B cell (primary cell): ENCODE measurements around the gene TMEM120B. TPM values are rescaled to one million over a fixed set of nuclear protein-coding genes. Genes with fewer than 3 reads are reported as not detected.

Experiments
- ATAC-seq: fragments of 200-7000 bp; cut with Tn5 transposase; one replicate; pipeline ENCODE4 v1.10.0; 2021; ENCODE audit warnings: low read depth, mild to moderate bottlenecking, moderate number of reproducible peaks, moderate library complexity
- CTCF ChIA-PET: fragments of 350-600 bp; sonication (Branson Sonifier 250); formaldehyde crosslinking; loops from one replicate; lab custom pipeline; 2021; ENCODE audit warnings: antibody characterized with exemption, inconsistent platforms; lab: Charles Lee
- POLR2A ChIA-PET: fragments of 350-600 bp; sonication (Branson Sonifier 250); formaldehyde crosslinking; loops from one replicate; lab custom pipeline; 2021; ENCODE audit warnings: antibody characterized with exemption; lab: Charles Lee
- DNase-seq: peaks from one replicate; pipeline ENCODE4 v3.0.0; 2013
- H2AFZ ChIP-seq: 2 replicates; pipeline ENCODE4 v1.6.1; 2012; ENCODE audit warnings: mild to moderate bottlenecking, low read depth, low read length; ENCODE audit not compliant: insufficient read depth, poor library complexity, severe bottlenecking
- H3K27ac ChIP-seq, 2 donors: 1 replicate in 1 of 2; 2 replicates in 1 of 2; pipeline ENCODE4 v1.5.1; 2012 to 2013; ENCODE audit warnings: low read length in 2 of 2, mild to moderate bottlenecking in 2 of 2, moderate library complexity in 1 of 2
- H3K27me3 ChIP-seq, 4 experiments: fragments of 200-600 bp in 1 of 4; sonication (generic) in 1 of 4; replicated peaks in 1 of 4; 1 replicate in 2 of 4; 2 replicates in 2 of 4; pipeline versions ENCODE4 v1.6.1 to v1.7.0; 2013 to 2016; ENCODE audit warnings: low read length in 3 of 4, mild to moderate bottlenecking in 2 of 4, mixed read lengths in 1 of 4, moderate library complexity in 1 of 4; ENCODE audit not compliant: insufficient read depth in 4 of 4, control insufficient read depth in 3 of 4; ENCODE audit errors: control extremely low read depth in 1 of 4
- H3K36me3 ChIP-seq, 2 experiments: replicated peaks in 1 of 2; 1 replicate in 1 of 2; 2 replicates in 1 of 2; pipeline versions ENCODE4 v1.6.1 to v1.7.1; 2013; ENCODE audit warnings: low read length in 1 of 2; ENCODE audit not compliant: insufficient read depth in 2 of 2, control insufficient read depth in 1 of 2; ENCODE audit errors: control extremely low read depth in 1 of 2, extremely low read depth in 1 of 2
- H3K4me1 ChIP-seq, 2 donors: fragments of 200-600 bp in 1 of 2; sonication (generic) in 1 of 2; 1 replicate in 1 of 2; 2 replicates in 1 of 2; pipeline versions ENCODE4 v1.5.1 to v1.6.1; 2013 to 2017; ENCODE audit warnings: low read length in 2 of 2; ENCODE audit not compliant: control insufficient read depth in 2 of 2, insufficient read depth in 2 of 2
- H3K4me2 ChIP-seq: replicated peaks from 2 replicates; pipeline ENCODE3; 2012; ENCODE audit warnings: mild to moderate bottlenecking, low read depth, low read length; ENCODE audit not compliant: poor library complexity, severe bottlenecking
- H3K4me3 ChIP-seq, 5 experiments: fragments of 200-600 bp in 1 of 5; sonication (generic) in 1 of 5; 1 replicate in 3 of 5; 2 replicates in 2 of 5; pipeline versions ENCODE4 v1.5.1 to v1.7.0; 2011 to 2016; ENCODE audit warnings: low read length in 4 of 5, mild to moderate bottlenecking in 4 of 5, low read depth in 2 of 5, control low read depth in 1 of 5, moderate library complexity in 1 of 5; ENCODE audit not compliant: insufficient read depth in 1 of 5; ENCODE audit errors: control extremely low read depth in 1 of 5, extremely low read depth in 1 of 5
- H3K79me2 ChIP-seq: fragments of 200-600 bp; sonication (generic); one replicate; pipeline ENCODE4 v1.6.0; 2016; ENCODE audit warnings: low read length; ENCODE audit not compliant: control insufficient read depth, insufficient read depth
- H3K9ac ChIP-seq: fragments of 200-600 bp; sonication (generic); 2 replicates; pipeline ENCODE4 v1.6.1; 2017; ENCODE audit warnings: mild to moderate bottlenecking, low read length, moderate library complexity
- H3K9me3 ChIP-seq, 3 donors: one replicate each; pipeline versions ENCODE4 v1.6.1 to v1.7.1; 2013; ENCODE audit warnings: low read length in 2 of 3; ENCODE audit not compliant: control insufficient read depth in 2 of 3, insufficient read depth in 1 of 3; ENCODE audit errors: control extremely low read depth in 1 of 3
- H4K20me1 ChIP-seq: 2 replicates; pipeline ENCODE4 v1.6.0; 2012; ENCODE audit warnings: mild to moderate bottlenecking, low read length; ENCODE audit not compliant: insufficient read depth, control insufficient read depth, poor library complexity, severe bottlenecking
- H3K27ac Mint-ChIP-seq: one replicate; pipeline ENCODE4 v1.8.0; 2021; ENCODE audit warnings: mixed read lengths
- H3K27me3 Mint-ChIP-seq: one replicate; pipeline ENCODE4 v1.8.0; 2021; ENCODE audit warnings: mixed read lengths
- H3K4me1 Mint-ChIP-seq: one replicate; pipeline ENCODE4 v1.8.0; 2021; ENCODE audit warnings: mixed read lengths
- H3K4me3 Mint-ChIP-seq: one replicate; pipeline ENCODE4 v1.8.0; 2021; ENCODE audit warnings: mixed read lengths
- H3K9me3 Mint-ChIP-seq: one replicate; pipeline ENCODE4 v1.8.0; 2022; ENCODE audit warnings: mixed read lengths; ENCODE audit not compliant: insufficient read depth
- CTCF ChIP-seq: fragments of 200-600 bp; IDR thresholded peaks from one replicate; pipeline ENCODE4 v1.8.0; 2022; ENCODE audit warnings: antibody characterized with exemption, mild to moderate bottlenecking
- EZH2 ChIP-seq: IDR thresholded peaks from 2 replicates; pipeline ENCODE4 v1.6.1; 2012; ENCODE audit warnings: borderline replicate concordance, low read depth, mild to moderate bottlenecking, moderate library complexity, low read length; ENCODE audit not compliant: insufficient read depth, poor library complexity, severe bottlenecking
- WGBS: methylation state at CpG from one replicate; pipeline ENCODE4 v1.1.5; 2013; ENCODE audit warnings: missing lambda C conversion rate; ENCODE audit not compliant: insufficient coverage; 5-methylcytosine and 5-hydroxymethylcytosine counted together
- intact Hi-C: fragments of 100-400 bp; cut with micrococcal nuclease; formaldehyde crosslinking; loops from one replicate; pipeline ENCODE4 v1.10.0; 2022
- polyA plus RNA-seq: library from polyadenylated mRNA; depleted of rRNA; stranded (reverse); fragments of >200 nt; gene quantifications from 2 replicates; pipeline ENCODE4 v1.2.3, GENCODE V29; 2012
- total RNA-seq, 2 donors: library from RNA; stranded (reverse); fragments of 120-200 nt in 1 of 2; gene quantifications; 1 replicate in 1 of 2; 2 replicates in 1 of 2; pipeline versions ENCODE4 v1.2.3 to v1.2.4, GENCODE V29; 2013 to 2022

TMEM120B gene
- total and polyA plus RNA-seq, 2 donors (not counting 1 experiment from before 2014, with no cell fraction given), result 9.2 to 9.7 TPM

GRCh38 chr12:121828826-121829225 lies 116.3 kb downstream of the TMEM120B start:
- intact Hi-C loops, result no loop called here
- Histone ChIP-seq H3K27ac (no peak overlapping the region), H3K79me2 (peaks cover 28% of the 10 kb centered on the region), H2AFZ (no peak overlapping the region), H3K36me3 (peaks cover 0 to 64% of the 10 kb centered on the region in 2 experiments), H3K9me3 (no peaks in the 10 kb centered on the region), H3K9ac (no peak overlapping the region), H4K20me1 (peaks cover 43% of the 10 kb centered on the region), H3K4me3 (no peak overlapping the region), H3K4me2 (no peak overlapping the region), H3K4me1 (no peaks in the 10 kb centered on the region), H3K27me3 (no peaks in the 10 kb centered on the region)
- 96% methylated on average over 9 of the region's 9 CpGs for whole genome bisulfite sequencing
- POLR2A ChIA-PET, result interaction anchor here (0.7 kb wide), 1 partner anchor 12 kb away, joined by 3 read pairs; no protein-coding TSS in a partner anchor
- no peak overlapping the region for H3K27ac Mint-ChIP-seq
- CTCF ChIA-PET, result interaction anchor here (2.2 to 2.5 kb wide), 2 partner anchors 17 to 34 kb away, joined by 10 read pairs; no protein-coding TSS in a partner anchor
- ATAC-seq (no peak), DNase-seq (no peak)
- H3K4me1 Mint-ChIP-seq, result no peaks in the 10 kb centered on the region
- TF ChIP-seq EZH2 (no peak), CTCF (no peak)
- H3K4me3 Mint-ChIP-seq, result no peak overlapping the region
- no peaks in the 10 kb centered on the region for H3K27me3 Mint-ChIP-seq
- H3K9me3 Mint-ChIP-seq, result no peaks in the 10 kb centered on the region

DNA sequence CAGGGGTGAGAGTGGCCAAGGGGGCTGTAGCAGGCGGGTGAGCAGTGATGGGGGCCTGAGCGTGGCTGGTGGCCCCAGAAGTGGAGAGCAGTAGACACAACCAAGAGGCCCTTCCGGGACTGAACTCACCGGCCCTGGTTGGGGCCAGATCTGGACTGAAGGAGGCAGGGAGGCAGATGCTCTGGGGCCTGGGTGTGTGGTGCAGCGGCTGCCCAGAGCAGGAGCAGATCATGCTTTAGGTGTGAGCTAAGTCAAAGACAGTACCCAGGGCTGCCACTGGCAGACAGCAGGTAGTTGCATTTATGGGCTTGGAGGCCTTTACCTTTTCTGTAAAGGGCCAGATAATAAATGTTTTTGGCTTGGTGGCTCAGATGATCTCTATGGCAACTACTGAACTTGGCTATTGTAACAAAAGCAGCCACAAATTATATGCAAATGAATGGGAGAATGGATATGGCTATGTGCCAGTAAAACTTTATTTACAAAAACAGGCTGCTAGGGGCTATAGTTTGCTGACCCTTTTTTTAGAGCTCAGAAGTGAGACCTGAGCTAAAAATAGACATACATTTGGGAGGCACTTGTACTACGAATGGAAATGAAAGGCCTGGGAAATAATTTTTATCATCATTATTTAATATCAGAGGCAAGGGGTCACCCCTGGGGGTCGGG lies 116.8 kb downstream of the TMEM120B start:
- no peak for TF ChIP-seq CTCF
- no peak for TF ChIP-seq EZH2
- DNase-seq (no peak), ATAC-seq (no peak)
- Mint-ChIP-seq H3K4me3 (no peak overlapping the region), H3K9me3 (no peaks in the 10 kb centered on the region), H3K4me1 (no peaks in the 10 kb centered on the region), H3K27ac (peak overlapping the region; percentile 41), H3K27me3 (no peaks in the 10 kb centered on the region)
- no peak overlapping the region for H3K4me2 ChIP-seq
- no peak overlapping the region for H3K9ac ChIP-seq
- WGBS, result 98% methylated on average over 4 of the region's 7 CpGs
- H3K9me3 ChIP-seq, result no peaks in the 10 kb centered on the region
- no peaks in the 10 kb centered on the region for H3K4me1 ChIP-seq
- no peak overlapping the region for H3K27ac ChIP-seq
- H3K4me3 ChIP-seq, result no peak overlapping the region
- CTCF ChIA-PET, result interaction anchor here (2.2 to 2.5 kb wide), 2 partner anchors 17 to 35 kb away, joined by 10 read pairs; no protein-coding TSS in a partner anchor
- H2AFZ ChIP-seq, result no peak overlapping the region
- POLR2A ChIA-PET, result interaction anchor here (0.7 kb wide), 1 partner anchor 12 kb away, joined by 3 read pairs; no protein-coding TSS in a partner anchor
- peaks cover 42% of the 10 kb centered on the region for H4K20me1 ChIP-seq
- H3K79me2 ChIP-seq, result peaks cover 28% of the 10 kb centered on the region
- H3K27me3 ChIP-seq, result no peaks in the 10 kb centered on the region
- intact Hi-C loops, result no loop called here
- H3K36me3 ChIP-seq, result peaks cover 0 to 59% of the 10 kb centered on the region in 2 experiments
